HG03565 (cell line): Measurements from ENCODE around the gene RPS18.
A peak's percentile ranks its signal among the peaks of the same experiment; 100 is the strongest.

Source experiments
- ATAC-seq: cut with Tn5 transposase; IDR thresholded peaks from one replicate; pipeline ENCODE4 v1.9.1; 2021; ENCODE audit warnings: mild to moderate bottlenecking, moderate library complexity; ENCODE audit not compliant: unreplicated experiment

The RPS18 gene

GRCh38 chr6:33313709-33314514 is 42.0 kb downstream of the RPS18 start, which contains the start of gene TAPBP:
Gene TAPBP (minus strand): TSS chr6:33314078. CDS start chr6:33314041, 37 bp downstream.
- peak; percentile 35 for ATAC-seq

DNA sequence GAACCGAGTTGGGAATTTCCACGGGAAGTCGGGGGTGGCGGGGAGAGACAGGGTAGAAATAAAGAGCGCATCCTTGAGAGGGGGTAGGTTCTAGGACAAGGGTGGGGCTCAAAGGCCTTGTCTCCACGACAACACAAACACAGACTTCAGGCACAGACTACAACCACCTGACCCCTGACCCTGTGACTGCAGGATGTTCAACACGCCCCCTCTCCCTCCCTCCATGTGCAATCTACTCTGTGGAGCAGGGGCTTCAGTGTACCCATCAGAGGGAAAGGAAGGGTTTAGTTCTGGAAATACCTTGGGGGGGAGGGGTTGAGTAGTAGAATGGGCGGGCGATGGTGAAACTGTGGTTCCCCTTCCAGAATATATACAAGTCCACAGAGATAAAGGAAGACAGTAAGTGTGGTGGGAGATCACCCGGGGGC is 42.7 kb downstream of the RPS18 start:
- ATAC-seq = no peak

- no peak for ATAC-seq
Observed at GRCh38 chr6:33314943-33315792, 43.3 kb downstream of the RPS18 start.

DNA sequence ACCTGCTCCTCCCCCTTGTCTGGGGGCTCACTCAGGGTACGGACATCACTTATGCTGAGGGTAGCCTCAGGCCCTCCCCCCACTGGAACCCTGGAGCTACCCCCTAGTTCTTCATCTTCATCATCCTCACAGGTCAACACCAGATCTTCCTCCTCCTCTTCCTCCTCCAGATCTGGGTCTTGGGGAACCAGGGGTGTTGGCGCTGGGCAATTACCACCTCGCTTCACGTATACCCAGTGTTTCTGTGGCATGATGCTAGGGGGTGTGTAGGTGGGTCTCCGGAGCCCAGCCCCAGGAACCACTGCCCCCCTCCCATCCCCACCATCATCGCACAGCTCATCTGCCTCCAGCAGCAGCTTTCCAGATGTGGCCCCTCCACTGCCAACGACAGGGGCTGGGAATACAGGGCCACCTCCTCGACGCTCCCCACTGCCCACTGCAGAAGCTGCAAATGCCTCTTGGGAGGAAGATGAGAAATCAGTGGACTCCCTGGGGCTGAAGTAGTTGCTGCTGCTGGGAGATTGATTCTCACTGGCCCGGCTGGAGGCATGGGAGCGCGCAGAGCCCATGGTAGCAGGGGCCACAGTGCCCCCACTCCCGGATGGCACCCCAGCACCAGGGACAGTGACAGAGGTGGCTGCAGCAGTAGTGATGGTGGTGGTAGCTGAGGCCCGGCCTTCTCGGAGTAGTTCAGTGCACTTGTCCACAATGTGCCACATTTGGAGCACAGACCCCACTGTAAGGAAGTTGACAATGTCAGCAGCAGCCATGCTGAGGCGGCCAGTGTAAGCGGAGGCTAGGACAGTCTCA is 44.1 kb downstream of the RPS18 start:
- no peak for ATAC-seq

DNA sequence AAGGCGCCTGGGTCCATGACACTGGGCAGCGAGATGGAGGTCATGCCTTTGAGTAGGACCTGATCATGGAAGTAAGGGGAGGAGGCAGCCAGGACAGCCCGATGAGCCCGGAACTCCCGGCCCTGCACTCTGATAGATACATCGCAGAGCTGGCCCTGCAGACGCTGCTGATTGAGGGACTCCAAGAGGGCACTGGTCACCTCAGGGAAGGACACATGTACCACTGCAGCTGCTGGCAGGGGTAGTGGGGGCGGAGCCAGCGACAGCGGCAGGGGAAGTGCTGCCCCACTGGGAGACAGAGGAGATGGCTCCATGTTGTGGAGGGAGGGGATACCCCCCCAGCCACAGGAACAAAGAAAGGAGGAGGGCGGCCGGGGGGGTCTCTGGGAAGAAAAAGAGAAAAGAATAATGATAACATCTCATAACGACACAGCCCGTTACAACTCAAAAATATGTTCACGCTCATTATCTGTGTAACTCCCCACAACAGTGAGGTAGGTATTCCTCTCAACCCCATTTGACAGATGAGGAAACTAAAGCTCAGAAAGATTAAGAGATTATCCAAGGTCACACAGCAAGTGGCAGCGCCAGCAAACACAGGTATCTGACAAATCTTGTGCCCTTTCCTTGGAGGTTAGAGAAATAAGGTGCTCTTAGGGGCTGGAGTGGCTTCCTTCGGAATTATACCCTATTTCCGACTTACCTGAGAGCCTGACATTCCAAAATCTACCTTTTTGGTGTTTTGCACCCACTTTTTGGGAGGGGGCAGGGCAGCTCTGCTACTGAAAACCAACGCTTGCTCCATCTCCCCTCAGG is 44.9 kb downstream of the RPS18 start:
- no peak for ATAC-seq

GRCh38 chr6:33317419-33317668 is 45.5 kb downstream of the RPS18 start:
- ATAC-seq = no peak

- peak; percentile 31 for ATAC-seq
Observed at GRCh38 chr6:33317669-33318425, 46.0 kb downstream of the RPS18 start, which contains the start of gene ZBTB22. Gene ZBTB22 (minus strand): TSS chr6:33317744. CDS start chr6:33316916, 828 bp downstream.

DNA sequence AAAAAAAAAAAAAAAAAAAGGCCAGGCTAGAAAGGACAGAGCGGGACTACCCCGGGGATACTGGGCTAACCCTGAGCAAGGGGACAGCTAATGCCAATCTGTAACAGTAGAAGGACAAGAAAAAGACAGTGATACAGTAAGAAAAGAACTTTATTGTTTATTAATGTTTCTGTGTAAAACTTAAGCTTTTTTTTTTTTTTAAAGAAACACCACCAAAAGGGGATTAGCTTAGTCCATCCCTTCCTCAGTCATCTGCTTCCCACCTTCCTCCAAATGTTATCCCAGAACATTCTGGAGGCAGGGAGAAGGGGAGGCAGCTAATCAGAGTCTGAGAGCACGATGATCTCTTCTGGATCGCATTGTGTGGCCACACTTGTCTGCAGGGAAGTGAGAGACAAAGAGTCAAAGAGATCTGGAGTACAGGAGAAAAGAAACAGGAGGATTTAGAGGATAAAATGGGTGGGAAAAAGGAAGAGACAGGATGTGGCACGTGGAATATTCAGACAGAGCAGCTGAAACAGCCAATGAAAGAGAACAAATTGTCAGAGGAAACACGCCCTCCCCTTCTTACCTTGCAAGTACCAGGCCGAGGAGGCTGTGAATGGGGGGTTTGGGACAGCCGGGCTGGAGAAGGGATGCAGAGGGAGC is 46.7 kb downstream of the RPS18 start:
- ATAC-seq = no peak

DNA sequence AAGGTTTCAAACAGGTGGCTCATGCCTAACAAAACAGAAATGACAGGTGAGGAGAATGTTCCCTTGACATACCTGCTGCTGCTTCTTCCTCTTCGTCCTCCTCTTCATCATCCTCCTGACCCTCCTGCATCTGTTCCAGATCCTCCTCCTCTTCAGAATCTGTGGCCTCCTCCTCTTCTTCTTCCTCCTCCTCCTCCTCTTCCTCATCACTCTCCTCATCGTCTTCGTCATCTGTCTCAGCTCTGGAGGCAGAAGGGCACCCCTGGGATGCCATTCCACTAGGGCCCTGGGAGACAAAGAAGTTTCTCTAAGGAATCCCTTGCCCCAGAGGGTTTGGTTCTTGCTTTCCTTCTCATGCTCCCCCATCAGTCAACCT is 48.1 kb downstream of the RPS18 start:
- ATAC-seq = no peak

GRCh38 chr6:33320315-33321181 is 48.7 kb downstream of the RPS18 start:
- no peak for ATAC-seq

DNA sequence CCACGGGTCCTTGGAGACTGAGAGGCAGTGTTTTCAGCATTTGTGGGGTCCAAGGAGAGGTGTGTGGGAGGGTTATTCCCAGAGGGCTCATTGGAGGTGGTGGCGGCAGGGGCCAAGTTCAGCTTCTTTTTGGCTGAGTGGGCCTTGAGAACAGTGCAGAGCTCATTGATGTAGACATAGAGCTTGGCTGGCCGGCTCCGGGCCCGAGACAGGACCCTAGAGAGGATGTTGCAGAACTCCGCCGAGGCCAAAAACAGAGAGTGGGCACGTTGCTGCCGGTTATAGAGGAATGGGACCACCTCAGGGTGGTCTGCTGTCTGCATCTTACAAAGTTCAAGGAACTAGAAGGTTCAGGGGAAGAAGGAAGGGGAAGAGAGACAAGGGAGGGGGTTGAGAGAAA is 49.4 kb downstream of the RPS18 start:
- no peak for ATAC-seq

DNA sequence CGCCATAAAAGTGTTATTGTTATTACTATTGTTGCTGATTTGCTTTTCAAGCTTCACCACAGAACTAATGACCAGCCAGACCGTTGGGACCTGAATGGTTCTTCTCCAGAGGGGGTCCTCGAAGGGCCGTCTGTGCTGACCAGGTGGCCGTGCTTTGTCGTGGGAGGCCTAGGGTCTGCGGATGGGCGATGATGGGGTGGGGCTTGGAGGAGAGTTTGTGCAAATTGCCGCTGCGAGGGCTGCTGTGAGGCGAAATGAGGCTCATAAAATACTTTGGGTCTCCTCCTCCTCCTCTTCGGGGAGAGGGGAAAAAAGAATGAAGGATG is 51.7 kb downstream of the RPS18 start:
- ATAC-seq = no peak

GRCh38 chr6:33324125-33324524 is 52.2 kb downstream of the RPS18 start:
- no peak for ATAC-seq
